SK-N-SH (cell line): Measurements from ENCODE around the gene TSSK3. TPM values are rescaled to one million over a fixed set of nuclear protein-coding genes. Genes with fewer than 3 reads are reported as not detected.

Experiments
- CTCF ChIA-PET: fragments of 300-600, 350-600 bp; formaldehyde crosslinking; extraction: SDS; loops from one replicate; lab custom pipeline; 2021; lab: Yijun Ruan, JAX
- POLR2A ChIA-PET: fragments of 350-600 bp; sonication (Branson Sonifier 250); formaldehyde crosslinking; extraction: SDS; loops from one replicate; lab custom pipeline; 2020; ENCODE audit warnings: antibody characterized with exemption, inconsistent platforms; lab: Yijun Ruan, JAX
- DNase-seq: peaks from one replicate; pipeline ENCODE4 v3.0.0; 2012
- H2AFZ ChIP-seq: fragments of 200-600 bp; sonication (generic); 2 replicates; pipeline ENCODE4 v1.8.1; 2016; ENCODE audit warnings: antibody characterized with exemption, mild to moderate bottlenecking, low read depth
- H3F3A ChIP-seq: fragments of 200-600 bp; sonication (generic); replicated peaks from 2 replicates; pipeline ENCODE3; 2016; ENCODE audit warnings: antibody characterized with exemption, mild to moderate bottlenecking; ENCODE audit not compliant: insufficient read depth
- H3K27ac ChIP-seq, 2 experiments: fragments of 200-500 bp in 1 of 2; fragments of 200-600 bp in 1 of 2; sonication (Bioruptor generic) in 1 of 2; sonication (generic), shearing (Covaris generic) in 1 of 2; 2 replicates each; pipeline versions ENCODE4 v1.5.1 to v1.6.1; 2014 to 2016; ENCODE audit warnings: low read depth in 2 of 2, inconsistent platforms in 1 of 2, low read length in 1 of 2, mild to moderate bottlenecking in 1 of 2, mixed read lengths in 1 of 2
- H3K27me3 ChIP-seq: fragments of 200-600 bp; sonication (generic), shearing (Covaris generic); 2 replicates; pipeline ENCODE4 v1.6.1; 2016; ENCODE audit warnings: mixed run types; ENCODE audit not compliant: insufficient read depth
- H3K36me3 ChIP-seq, 2 experiments: fragments of 200-500 bp in 1 of 2; fragments of 200-600 bp in 1 of 2; sonication (Bioruptor generic) in 1 of 2; sonication (generic) in 1 of 2; replicated peaks in 1 of 2; 2 replicates each; pipeline versions ENCODE3 to v1.5.1; 2014 to 2016; ENCODE audit warnings: low read length in 1 of 2, mild to moderate bottlenecking in 1 of 2; ENCODE audit not compliant: insufficient read depth in 2 of 2, control insufficient read depth in 1 of 2
- H3K4me1 ChIP-seq, 2 experiments: fragments of 200-500 bp in 1 of 2; fragments of 200-600 bp in 1 of 2; sonication (Bioruptor generic) in 1 of 2; sonication (generic), shearing (Covaris generic) in 1 of 2; 2 replicates each; pipeline versions ENCODE4 v1.5.1 to v1.6.1; 2014 to 2016; ENCODE audit warnings: low read depth in 1 of 2, low read length in 1 of 2, mixed run types in 1 of 2; ENCODE audit not compliant: insufficient read depth in 2 of 2, control insufficient read depth in 1 of 2
- H3K4me2 ChIP-seq: fragments of 200-600 bp; sonication (generic), shearing (Covaris generic); 2 replicates; pipeline ENCODE4 v1.6.1; 2017; ENCODE audit warnings: mixed run types
- H3K4me3 ChIP-seq, 2 experiments: fragments of 200-500 bp in 1 of 2; fragments of 200-600 bp in 1 of 2; sonication (Bioruptor generic) in 1 of 2; sonication (generic), shearing (Covaris generic) in 1 of 2; 2 replicates each; pipeline versions ENCODE4 v1.5.1 to v1.8.1; 2014 to 2016; ENCODE audit warnings: low read depth in 2 of 2, inconsistent platforms in 1 of 2, low read length in 1 of 2, mild to moderate bottlenecking in 1 of 2, mixed read lengths in 1 of 2, moderate library complexity in 1 of 2
- H3K79me2 ChIP-seq: fragments of 200-600 bp; sonication (generic); 2 replicates; pipeline ENCODE4 v1.8.1; 2017; ENCODE audit warnings: mild to moderate bottlenecking; ENCODE audit not compliant: insufficient read depth
- H3K9ac ChIP-seq: fragments of 200-600 bp; sonication (generic); 2 replicates; pipeline ENCODE4 v1.6.1; 2017; ENCODE audit warnings: mixed run types
- H3K9me2 ChIP-seq: fragments of 200-600 bp; sonication (generic); 2 replicates; pipeline ENCODE4 v1.6.1; 2017; ENCODE audit warnings: mixed run types
- H3K9me3 ChIP-seq: fragments of 200-600 bp; sonication (generic); 2 replicates; pipeline ENCODE4 v1.6.1; 2017; ENCODE audit warnings: mixed run types, mild to moderate bottlenecking, moderate library complexity
- H4K20me1 ChIP-seq: fragments of 200-600 bp; sonication (generic); 2 replicates; pipeline ENCODE4 v1.6.1; 2017; ENCODE audit warnings: mild to moderate bottlenecking, mixed run types; ENCODE audit not compliant: insufficient read depth
- CHD2 ChIP-seq: fragments of 150-350 bp; IDR thresholded peaks from 2 replicates; pipeline ENCODE4 v1.6.1; 2018; ENCODE audit warnings: low read length; ENCODE audit not compliant: partially characterized antibody
- ELF1 ChIP-seq: IDR thresholded peaks from 2 replicates; pipeline ENCODE4 v1.4.0; 2012
- EZH2phosphoT487 ChIP-seq: fragments of 200-600 bp; sonication (generic); IDR thresholded peaks from 2 replicates; pipeline ENCODE4 v1.6.1; 2017; ENCODE audit warnings: low read depth, mixed run types, mild to moderate bottlenecking, antibody characterized with exemption, moderate library complexity, borderline replicate concordance
- FOSL2 ChIP-seq: IDR thresholded peaks from 2 replicates; pipeline ENCODE4 v1.4.0; 2012; ENCODE audit warnings: low read depth, mild to moderate bottlenecking, moderate library complexity, borderline replicate concordance
- GABPA ChIP-seq: IDR thresholded peaks from 2 replicates; pipeline ENCODE4 v1.4.0; 2012; ENCODE audit warnings: low read depth, mild to moderate bottlenecking
- GATA2 ChIP-seq: sonication (generic); formaldehyde crosslinking; IDR thresholded peaks from 2 replicates; pipeline ENCODE4 v1.5.0; 2020; ENCODE audit warnings: mild to moderate bottlenecking, missing genetic modification reagents
- JUND ChIP-seq: IDR thresholded peaks from 2 replicates; pipeline ENCODE4 v1.4.0; 2012
- MXI1 ChIP-seq: IDR thresholded peaks from 2 replicates; pipeline ENCODE4 v1.6.1; 2012; ENCODE audit warnings: mild to moderate bottlenecking, low read depth, low read length, improper control_type of control experiment
- NRF1 ChIP-seq: IDR thresholded peaks from 2 replicates; pipeline ENCODE4 v1.6.1; 2012; ENCODE audit warnings: low read depth, mild to moderate bottlenecking, low read length
- RFX5 ChIP-seq: IDR thresholded peaks from 2 replicates; pipeline ENCODE4 v1.6.1; 2012; ENCODE audit warnings: mild to moderate bottlenecking, improper control_type of control experiment, low read length
- SIN3A ChIP-seq: IDR thresholded peaks from 2 replicates; pipeline ENCODE4 v1.6.1; 2012; ENCODE audit warnings: low read depth, mild to moderate bottlenecking, low read length, moderate library complexity, borderline replicate concordance
- SMC3 ChIP-seq: IDR thresholded peaks from 2 replicates; pipeline ENCODE4 v1.6.1; 2012; ENCODE audit warnings: low read depth, low read length, improper control_type of control experiment
- TCF12 ChIP-seq: IDR thresholded peaks from 2 replicates; pipeline ENCODE4 v1.4.0; 2012
- TEAD4 ChIP-seq: IDR thresholded peaks from 2 replicates; pipeline ENCODE4 v1.4.0; 2012; ENCODE audit warnings: mild to moderate bottlenecking, borderline replicate concordance; ENCODE audit not compliant: insufficient read depth
- YY1 ChIP-seq: IDR thresholded peaks from 2 replicates; pipeline ENCODE4 v1.4.0; 2012; ENCODE audit warnings: low read depth, mild to moderate bottlenecking
- WGBS: methylation state at CpG from one replicate; pipeline ENCODE4 v1.1.6; 2017; ENCODE audit warnings: low lambda C conversion rate; 5-methylcytosine and 5-hydroxymethylcytosine counted together
- polyA plus RNA-seq, 3 experiments: library from polyadenylated mRNA; depleted of rRNA; stranded (reverse); fragments of >200 nt; gene quantifications; 2 replicates each; pipeline ENCODE4 v1.2.3, GENCODE V29; 2012
- TF ChIP-seq, protein P1 (sequence below): fragments of 150-350 bp; IDR thresholded peaks from 2 replicates; pipeline ENCODE4 v1.6.1; 2017; ENCODE audit warnings: antibody characterized with exemption, low read length, low read depth, borderline replicate concordance
- TF ChIP-seq, protein P2 (sequence below): IDR thresholded peaks from 2 replicates; pipeline ENCODE4 v1.4.0; 2012; ENCODE audit warnings: low read depth, borderline replicate concordance
- TF ChIP-seq, protein P3 (sequence below): IDR thresholded peaks from 2 replicates; pipeline ENCODE4 v1.6.1; 2012; ENCODE audit warnings: mild to moderate bottlenecking, low read depth, low read length, moderate library complexity
- TF ChIP-seq, protein P4 (sequence below): fragments of 150-350 bp; IDR thresholded peaks from 2 replicates; pipeline ENCODE4 v1.6.1; 2016; ENCODE audit warnings: mild to moderate bottlenecking, low read depth, low read length

The TSSK3 gene
- polyA plus RNA-seq, 1 of the 3 experiments (the other 2 are of a cell fraction) = 0.28 TPM

DNA sequence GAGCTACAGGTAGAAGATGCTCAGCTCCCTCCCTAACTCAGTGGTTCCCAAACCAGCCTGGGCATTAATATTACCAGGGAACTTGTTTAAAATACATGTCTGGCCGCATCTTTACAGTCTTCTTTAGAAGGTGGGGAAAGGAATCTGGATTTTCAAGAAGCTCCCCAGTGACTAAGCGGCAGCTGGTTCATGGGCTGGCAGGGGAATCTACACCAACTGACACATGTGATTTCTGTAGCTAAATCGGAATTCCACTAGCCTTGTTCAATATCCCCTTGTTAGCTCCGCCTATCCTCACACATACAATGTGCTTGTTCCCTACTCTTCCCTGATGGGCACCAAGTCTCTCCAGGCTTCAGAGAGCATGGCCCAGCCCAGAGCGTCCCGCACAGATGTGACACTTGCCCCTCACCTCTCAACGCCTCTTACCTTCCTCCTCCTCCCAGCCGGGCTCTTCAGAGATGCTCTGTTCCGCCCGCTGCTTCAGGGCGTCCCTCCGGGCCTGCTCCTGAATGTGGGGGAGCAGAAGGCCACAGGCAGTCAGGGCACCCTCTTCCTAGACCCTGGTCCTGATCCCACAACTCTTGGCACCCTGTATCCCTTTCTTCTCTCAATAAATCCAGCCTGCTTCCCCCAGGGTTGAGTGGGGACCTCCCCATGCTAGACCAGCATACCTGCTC is 15.3 kb downstream of the TSSK3 start:
- H3K9ac ChIP-seq = no peak overlapping the region
- no peaks in the 10 kb centered on the region for H3F3A ChIP-seq
- H3K4me2 ChIP-seq = no peak overlapping the region
- CTCF ChIA-PET = no interaction called here
- no peaks in the 10 kb centered on the region for H3K4me1 ChIP-seq
- no peak for DNase-seq
- H2AFZ ChIP-seq = no peak overlapping the region
- no peak overlapping the region for H3K27ac ChIP-seq
- no peak overlapping the region for H3K4me3 ChIP-seq
- POLR2A ChIA-PET = interaction anchor here (1.6 to 1.8 kb wide), 2 partner anchors 9 to 19 kb away, joined by 4 to 5 read pairs; no protein-coding TSS in a partner anchor
- TF ChIP-seq MXI1 = no peak
- TF ChIP-seq SMC3 = no peak
- TF ChIP-seq EZH2phosphoT487 = no peak
- no peak for TF ChIP-seq SIN3A
- TF ChIP-seq TEAD4 = no peak
- TF ChIP-seq JUND = no peak
- TF ChIP-seq FOSL2 = no peak
- no peak for TF ChIP-seq TCF12
- TF ChIP-seq, protein P1, sequence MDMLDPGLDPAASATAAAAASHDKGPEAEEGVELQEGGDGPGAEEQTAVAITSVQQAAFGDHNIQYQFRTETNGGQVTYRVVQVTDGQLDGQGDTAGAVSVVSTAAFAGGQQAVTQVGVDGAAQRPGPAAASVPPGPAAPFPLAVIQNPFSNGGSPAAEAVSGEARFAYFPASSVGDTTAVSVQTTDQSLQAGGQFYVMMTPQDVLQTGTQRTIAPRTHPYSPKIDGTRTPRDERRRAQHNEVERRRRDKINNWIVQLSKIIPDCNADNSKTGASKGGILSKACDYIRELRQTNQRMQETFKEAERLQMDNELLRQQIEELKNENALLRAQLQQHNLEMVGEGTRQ = no peak
- TF ChIP-seq GABPA = no peak
- TF ChIP-seq RFX5 = no peak
- no peak for TF ChIP-seq ELF1
- TF ChIP-seq, protein P2, sequence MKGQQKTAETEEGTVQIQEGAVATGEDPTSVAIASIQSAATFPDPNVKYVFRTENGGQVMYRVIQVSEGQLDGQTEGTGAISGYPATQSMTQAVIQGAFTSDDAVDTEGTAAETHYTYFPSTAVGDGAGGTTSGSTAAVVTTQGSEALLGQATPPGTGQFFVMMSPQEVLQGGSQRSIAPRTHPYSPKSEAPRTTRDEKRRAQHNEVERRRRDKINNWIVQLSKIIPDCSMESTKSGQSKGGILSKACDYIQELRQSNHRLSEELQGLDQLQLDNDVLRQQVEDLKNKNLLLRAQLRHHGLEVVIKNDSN = no peak
- TF ChIP-seq, protein P3, sequence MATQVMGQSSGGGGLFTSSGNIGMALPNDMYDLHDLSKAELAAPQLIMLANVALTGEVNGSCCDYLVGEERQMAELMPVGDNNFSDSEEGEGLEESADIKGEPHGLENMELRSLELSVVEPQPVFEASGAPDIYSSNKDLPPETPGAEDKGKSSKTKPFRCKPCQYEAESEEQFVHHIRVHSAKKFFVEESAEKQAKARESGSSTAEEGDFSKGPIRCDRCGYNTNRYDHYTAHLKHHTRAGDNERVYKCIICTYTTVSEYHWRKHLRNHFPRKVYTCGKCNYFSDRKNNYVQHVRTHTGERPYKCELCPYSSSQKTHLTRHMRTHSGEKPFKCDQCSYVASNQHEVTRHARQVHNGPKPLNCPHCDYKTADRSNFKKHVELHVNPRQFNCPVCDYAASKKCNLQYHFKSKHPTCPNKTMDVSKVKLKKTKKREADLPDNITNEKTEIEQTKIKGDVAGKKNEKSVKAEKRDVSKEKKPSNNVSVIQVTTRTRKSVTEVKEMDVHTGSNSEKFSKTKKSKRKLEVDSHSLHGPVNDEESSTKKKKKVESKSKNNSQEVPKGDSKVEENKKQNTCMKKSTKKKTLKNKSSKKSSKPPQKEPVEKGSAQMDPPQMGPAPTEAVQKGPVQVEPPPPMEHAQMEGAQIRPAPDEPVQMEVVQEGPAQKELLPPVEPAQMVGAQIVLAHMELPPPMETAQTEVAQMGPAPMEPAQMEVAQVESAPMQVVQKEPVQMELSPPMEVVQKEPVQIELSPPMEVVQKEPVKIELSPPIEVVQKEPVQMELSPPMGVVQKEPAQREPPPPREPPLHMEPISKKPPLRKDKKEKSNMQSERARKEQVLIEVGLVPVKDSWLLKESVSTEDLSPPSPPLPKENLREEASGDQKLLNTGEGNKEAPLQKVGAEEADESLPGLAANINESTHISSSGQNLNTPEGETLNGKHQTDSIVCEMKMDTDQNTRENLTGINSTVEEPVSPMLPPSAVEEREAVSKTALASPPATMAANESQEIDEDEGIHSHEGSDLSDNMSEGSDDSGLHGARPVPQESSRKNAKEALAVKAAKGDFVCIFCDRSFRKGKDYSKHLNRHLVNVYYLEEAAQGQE = no peak
- TF ChIP-seq, protein P4, sequence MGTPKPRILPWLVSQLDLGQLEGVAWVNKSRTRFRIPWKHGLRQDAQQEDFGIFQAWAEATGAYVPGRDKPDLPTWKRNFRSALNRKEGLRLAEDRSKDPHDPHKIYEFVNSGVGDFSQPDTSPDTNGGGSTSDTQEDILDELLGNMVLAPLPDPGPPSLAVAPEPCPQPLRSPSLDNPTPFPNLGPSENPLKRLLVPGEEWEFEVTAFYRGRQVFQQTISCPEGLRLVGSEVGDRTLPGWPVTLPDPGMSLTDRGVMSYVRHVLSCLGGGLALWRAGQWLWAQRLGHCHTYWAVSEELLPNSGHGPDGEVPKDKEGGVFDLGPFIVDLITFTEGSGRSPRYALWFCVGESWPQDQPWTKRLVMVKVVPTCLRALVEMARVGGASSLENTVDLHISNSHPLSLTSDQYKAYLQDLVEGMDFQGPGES = no peak
- no peak for TF ChIP-seq CHD2
- TF ChIP-seq NRF1 = no peak
- TF ChIP-seq GATA2 (CRISPR knock-in tag) = no peak
- TF ChIP-seq YY1 = no peak
- TF ChIP-seq, all 33 proteins: peak for 0
- Histone ChIP-seq H3K27me3 (no peaks in the 10 kb centered on the region), H4K20me1 (no peaks in the 10 kb centered on the region), H3K9me2 (no peaks in the 10 kb centered on the region), H3K36me3 (peaks cover 43 to 77% of the 10 kb centered on the region in 2 experiments), H3K9me3 (no peaks in the 10 kb centered on the region), H3K79me2 (no peaks in the 10 kb centered on the region)
- WGBS = 97% methylated on average over 12 of the region's 12 CpGs
